Natural killer cell (primary cell): ENCODE results near the gene SPOP. TPM values are rescaled to one million over a fixed set of nuclear protein-coding genes. Genes with fewer than 3 reads are reported as not detected.

Experiments used
- ATAC-seq, 3 donors: fragments of 150-1000 bp in 2 of 3; fragments of 200-7000 bp in 1 of 3; cut with Tn5 transposase; 1 replicate in 1 of 3; 2 replicates in 2 of 3; pipeline ENCODE4 v1.10.0; 2021; ENCODE audit warnings: mild to moderate bottlenecking in 2 of 3, moderate library complexity in 2 of 3
- DNase-seq, 2 donors: peaks; one replicate each; pipeline versions ENCODE4 v3.0.0 to v3.0.0-alpha.2; 2013 to 2021; ENCODE audit warnings: mixed read lengths in 1 of 2
- H3K27ac ChIP-seq: one replicate; pipeline ENCODE4 v1.5.1; 2013; ENCODE audit warnings: mild to moderate bottlenecking, low read length
- H3K27me3 ChIP-seq: one replicate; pipeline ENCODE4 v1.6.1; 2013; ENCODE audit warnings: low read length; ENCODE audit not compliant: control insufficient read depth, insufficient read depth
- H3K36me3 ChIP-seq: one replicate; pipeline ENCODE4 v1.6.1; 2013; ENCODE audit warnings: low read length; ENCODE audit not compliant: control insufficient read depth, insufficient read depth
- H3K4me1 ChIP-seq: one replicate; pipeline ENCODE4 v1.6.1; 2013; ENCODE audit warnings: low read length; ENCODE audit not compliant: control insufficient read depth, insufficient read depth
- H3K4me3 ChIP-seq: one replicate; pipeline ENCODE4 v1.5.1; 2013; ENCODE audit warnings: low read length
- H3K9me3 ChIP-seq: one replicate; pipeline ENCODE4 v1.6.1; 2013; ENCODE audit warnings: low read length; ENCODE audit not compliant: control insufficient read depth, insufficient read depth
- H3K27ac Mint-ChIP-seq, 2 donors: one replicate each; pipeline ENCODE4 v1.8.0; 2022; ENCODE audit warnings: mild to moderate bottlenecking in 2 of 2, mixed read lengths in 2 of 2, moderate library complexity in 1 of 2
- H3K27me3 Mint-ChIP-seq, 2 donors: one replicate each; pipeline ENCODE4 v1.8.0; 2022; ENCODE audit warnings: low read depth in 2 of 2, mixed read lengths in 2 of 2
- H3K36me3 Mint-ChIP-seq: one replicate; pipeline ENCODE4 v1.8.0; 2022; ENCODE audit warnings: mixed read lengths
- H3K4me1 Mint-ChIP-seq, 2 donors: one replicate each; pipeline ENCODE4 v1.8.0; 2022; ENCODE audit warnings: mixed read lengths in 2 of 2
- H3K4me3 Mint-ChIP-seq: one replicate; pipeline ENCODE4 v1.8.0; 2022; ENCODE audit warnings: mild to moderate bottlenecking, moderate library complexity, mixed read lengths
- H3K9me3 Mint-ChIP-seq, 2 donors: one replicate each; pipeline ENCODE4 v1.8.0; 2022; ENCODE audit warnings: mixed read lengths in 2 of 2
- WGBS: methylation state at CpG from one replicate; pipeline ENCODE4 v1.1.7; 2013; ENCODE audit warnings: missing lambda C conversion rate; ENCODE audit not compliant: insufficient coverage; 5-methylcytosine and 5-hydroxymethylcytosine counted together
- intact Hi-C: fragments of 100-400 bp; cut with micrococcal nuclease; formaldehyde crosslinking; loops from one replicate; pipeline ENCODE4 v1.14.2; 2022
- total RNA-seq, 4 donors: library from RNA; stranded (reverse); fragments of 120-200 nt in 1 of 4; gene quantifications; one replicate each; pipeline versions ENCODE4 v1.2.3 to v1.2.4, GENCODE V29; 2013 to 2022
- TF ChIP-seq, protein P1 (sequence below): fragments of 200-600 bp; IDR thresholded peaks from one replicate; pipeline ENCODE4 v1.8.0; 2022; ENCODE audit warnings: antibody characterized with exemption

The SPOP gene
- total RNA-seq, 3 donors from 2014 or later (not counting 1 experiment from before 2014, with no cell fraction given) = 45.4 to 56.5 (median 54.7) TPM

DNA sequence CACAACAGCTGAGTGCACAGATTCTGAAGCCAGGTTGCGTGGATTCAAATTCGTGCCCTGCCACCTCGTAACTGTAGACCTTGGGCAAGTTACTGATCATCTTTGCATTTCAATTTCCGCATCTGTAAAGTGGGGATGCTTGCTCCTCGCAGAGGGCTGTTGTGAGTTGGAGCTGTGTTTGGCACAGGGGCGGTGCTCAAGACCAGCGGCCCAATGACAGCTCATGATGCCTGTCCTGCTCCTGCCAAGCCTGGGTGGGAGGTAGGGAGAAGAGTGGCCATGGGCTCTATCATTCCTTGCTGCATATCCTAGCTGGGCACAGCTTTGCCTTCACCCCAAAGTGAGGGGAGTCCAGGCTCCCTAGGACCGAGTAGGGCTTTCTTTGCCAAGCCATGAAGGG lies 89.6 kb downstream of the SPOP start:
- DNase-seq (no peak), ATAC-seq (no peak)
- TF ChIP-seq, protein P1, sequence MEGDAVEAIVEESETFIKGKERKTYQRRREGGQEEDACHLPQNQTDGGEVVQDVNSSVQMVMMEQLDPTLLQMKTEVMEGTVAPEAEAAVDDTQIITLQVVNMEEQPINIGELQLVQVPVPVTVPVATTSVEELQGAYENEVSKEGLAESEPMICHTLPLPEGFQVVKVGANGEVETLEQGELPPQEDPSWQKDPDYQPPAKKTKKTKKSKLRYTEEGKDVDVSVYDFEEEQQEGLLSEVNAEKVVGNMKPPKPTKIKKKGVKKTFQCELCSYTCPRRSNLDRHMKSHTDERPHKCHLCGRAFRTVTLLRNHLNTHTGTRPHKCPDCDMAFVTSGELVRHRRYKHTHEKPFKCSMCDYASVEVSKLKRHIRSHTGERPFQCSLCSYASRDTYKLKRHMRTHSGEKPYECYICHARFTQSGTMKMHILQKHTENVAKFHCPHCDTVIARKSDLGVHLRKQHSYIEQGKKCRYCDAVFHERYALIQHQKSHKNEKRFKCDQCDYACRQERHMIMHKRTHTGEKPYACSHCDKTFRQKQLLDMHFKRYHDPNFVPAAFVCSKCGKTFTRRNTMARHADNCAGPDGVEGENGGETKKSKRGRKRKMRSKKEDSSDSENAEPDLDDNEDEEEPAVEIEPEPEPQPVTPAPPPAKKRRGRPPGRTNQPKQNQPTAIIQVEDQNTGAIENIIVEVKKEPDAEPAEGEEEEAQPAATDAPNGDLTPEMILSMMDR = no peak
- WGBS = 97% methylated on average over 8 of the region's 8 CpGs
- no peaks in the 10 kb centered on the region for H3K36me3 Mint-ChIP-seq
- no peaks in the 10 kb centered on the region for H3K4me1 Mint-ChIP-seq
- Histone ChIP-seq H3K36me3 (peaks cover 8% of the 10 kb centered on the region), H3K4me1 (no peaks in the 10 kb centered on the region), H3K27me3 (no peaks in the 10 kb centered on the region), H3K9me3 (no peaks in the 10 kb centered on the region), H3K4me3 (no peak overlapping the region), H3K27ac (no peak overlapping the region)
- H3K27ac Mint-ChIP-seq = no peak overlapping the region
- no peaks in the 10 kb centered on the region for H3K9me3 Mint-ChIP-seq
- intact Hi-C loops = no loop called here
- H3K27me3 Mint-ChIP-seq = no peaks in the 10 kb centered on the region
- no peak overlapping the region for H3K4me3 Mint-ChIP-seq

DNA sequence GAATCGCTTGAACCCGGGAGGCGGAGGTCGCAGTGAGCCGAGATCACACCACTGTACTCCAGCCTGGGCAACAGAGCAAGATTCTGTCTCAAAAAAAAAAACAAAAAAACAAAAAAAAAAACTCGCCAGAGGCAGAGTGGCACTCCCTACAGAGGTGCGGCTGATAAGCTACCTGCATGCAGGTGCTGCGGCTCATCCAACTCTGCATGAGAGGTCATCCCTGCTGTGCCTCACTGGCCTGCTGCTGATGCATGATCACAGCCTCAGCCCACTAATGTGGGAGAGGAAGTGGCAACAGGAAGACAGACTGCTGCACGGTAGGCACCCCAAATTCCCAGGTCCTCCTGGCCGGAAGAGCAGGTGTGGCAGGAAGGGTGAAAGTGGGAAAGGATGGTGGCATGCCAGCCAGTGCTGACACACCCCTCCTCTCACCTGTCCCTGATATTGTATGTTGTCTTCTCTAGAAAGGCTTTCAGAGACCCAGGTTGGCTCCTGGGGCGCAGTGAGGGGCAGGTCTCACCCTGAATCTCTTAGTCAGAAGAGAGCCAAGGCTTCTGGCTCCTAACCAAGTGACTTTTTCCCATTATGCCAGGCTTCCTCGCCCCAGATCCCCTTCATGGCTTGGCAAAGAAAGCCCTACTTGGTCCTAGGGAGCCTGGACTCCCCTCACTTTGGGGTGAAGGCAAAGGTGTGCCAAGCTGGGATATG lies 90.4 kb downstream of the SPOP start:
- H3K4me1 ChIP-seq = no peaks in the 10 kb centered on the region
- 87% methylated on average over 11 of the region's 12 CpGs for WGBS
- H3K27me3 ChIP-seq = no peaks in the 10 kb centered on the region
- no peaks in the 10 kb centered on the region for H3K9me3 ChIP-seq
- H3K27ac ChIP-seq = no peak overlapping the region
- no peaks in the 10 kb centered on the region for H3K36me3 Mint-ChIP-seq
- DNase-seq = no peak
- no peak for ATAC-seq
- no peak overlapping the region for H3K27ac Mint-ChIP-seq
- no peak overlapping the region for H3K4me3 ChIP-seq
- intact Hi-C loops = no loop called here
- no peaks in the 10 kb centered on the region for H3K27me3 Mint-ChIP-seq
- no peaks in the 10 kb centered on the region for H3K9me3 Mint-ChIP-seq
- H3K4me3 Mint-ChIP-seq = no peak overlapping the region
- peaks cover 3% of the 10 kb centered on the region for H3K36me3 ChIP-seq
- TF ChIP-seq, protein P1 = no peak
- H3K4me1 Mint-ChIP-seq = no peaks in the 10 kb centered on the region

GRCh38 chr17:49585422-49586027 lies 92.4 kb downstream of the SPOP start:
- no peaks in the 10 kb centered on the region for H3K36me3 Mint-ChIP-seq
- Histone ChIP-seq H3K4me3 (no peak overlapping the region), H3K27me3 (no peaks in the 10 kb centered on the region), H3K9me3 (no peaks in the 10 kb centered on the region), H3K36me3 (no peaks in the 10 kb centered on the region), H3K27ac (no peak overlapping the region), H3K4me1 (no peaks in the 10 kb centered on the region)
- H3K27me3 Mint-ChIP-seq = no peaks in the 10 kb centered on the region
- no peak for ATAC-seq
- H3K4me3 Mint-ChIP-seq = no peak overlapping the region
- H3K27ac Mint-ChIP-seq = no peak overlapping the region
- H3K4me1 Mint-ChIP-seq = no peaks in the 10 kb centered on the region
- DNase-seq = no peak
- 92% methylated on average over 3 of the region's 3 CpGs for WGBS
- TF ChIP-seq, protein P1 = no peak
- intact Hi-C loops = no loop called here
- H3K9me3 Mint-ChIP-seq = no peaks in the 10 kb centered on the region
